ENCODE data around the gene DRG1.

DNA sequence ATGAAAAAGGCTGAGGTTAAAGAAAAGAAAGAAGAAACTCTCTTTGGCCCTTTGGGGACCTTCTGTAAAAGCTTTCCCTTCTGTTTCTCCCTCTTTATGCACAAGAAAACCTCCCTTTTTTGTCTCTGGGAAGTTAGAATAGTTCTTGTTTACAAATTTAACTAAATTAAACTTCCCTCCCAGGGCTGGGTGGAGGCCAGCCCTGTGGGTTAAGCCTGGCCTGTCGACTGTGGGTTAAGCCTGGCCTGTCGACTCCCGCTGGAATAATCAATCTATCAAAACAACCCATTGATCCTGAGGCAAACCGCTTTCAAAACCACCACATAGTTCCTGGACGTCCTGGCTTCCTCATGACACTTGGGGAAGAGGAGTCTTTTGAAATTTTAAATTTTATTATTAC lies 1.2 kb upstream of the DRG1 start:
- TF ChIP-seq ESRRG (CRISPR knock-in tag; IDR thresholded peaks at IDR 0.05), result no peak
- TF ChIP-seq, protein P1, sequence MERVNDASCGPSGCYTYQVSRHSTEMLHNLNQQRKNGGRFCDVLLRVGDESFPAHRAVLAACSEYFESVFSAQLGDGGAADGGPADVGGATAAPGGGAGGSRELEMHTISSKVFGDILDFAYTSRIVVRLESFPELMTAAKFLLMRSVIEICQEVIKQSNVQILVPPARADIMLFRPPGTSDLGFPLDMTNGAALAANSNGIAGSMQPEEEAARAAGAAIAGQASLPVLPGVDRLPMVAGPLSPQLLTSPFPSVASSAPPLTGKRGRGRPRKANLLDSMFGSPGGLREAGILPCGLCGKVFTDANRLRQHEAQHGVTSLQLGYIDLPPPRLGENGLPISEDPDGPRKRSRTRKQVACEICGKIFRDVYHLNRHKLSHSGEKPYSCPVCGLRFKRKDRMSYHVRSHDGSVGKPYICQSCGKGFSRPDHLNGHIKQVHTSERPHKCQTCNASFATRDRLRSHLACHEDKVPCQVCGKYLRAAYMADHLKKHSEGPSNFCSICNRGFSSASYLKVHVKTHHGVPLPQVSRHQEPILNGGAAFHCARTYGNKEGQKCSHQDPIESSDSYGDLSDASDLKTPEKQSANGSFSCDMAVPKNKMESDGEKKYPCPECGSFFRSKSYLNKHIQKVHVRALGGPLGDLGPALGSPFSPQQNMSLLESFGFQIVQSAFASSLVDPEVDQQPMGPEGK (CRISPR knock-in tag; IDR thresholded peaks at IDR 0.05; ENCODE audit: borderline replicate concordance), result no peak
